Stimulated activated CD8-positive, alpha-beta memory T cell treated with anti-CD3 and anti-CD28 coated beads, Interleukin-4, amount 100 ng/mL, for 24 hours (primary cell): ENCODE data around the gene TSPAN8.
"Not testable (repeated sequence)": the region's sequence is repeated elsewhere in the genome, so short reads cannot be mapped to it uniquely, and the experiment has no call there.

Experiments
- DNase-seq: peaks from one replicate; pipeline ENCODE4 v3.0.0-alpha.2; 2020; ENCODE audit warnings: low read depth

Gene TSPAN8

DNA sequence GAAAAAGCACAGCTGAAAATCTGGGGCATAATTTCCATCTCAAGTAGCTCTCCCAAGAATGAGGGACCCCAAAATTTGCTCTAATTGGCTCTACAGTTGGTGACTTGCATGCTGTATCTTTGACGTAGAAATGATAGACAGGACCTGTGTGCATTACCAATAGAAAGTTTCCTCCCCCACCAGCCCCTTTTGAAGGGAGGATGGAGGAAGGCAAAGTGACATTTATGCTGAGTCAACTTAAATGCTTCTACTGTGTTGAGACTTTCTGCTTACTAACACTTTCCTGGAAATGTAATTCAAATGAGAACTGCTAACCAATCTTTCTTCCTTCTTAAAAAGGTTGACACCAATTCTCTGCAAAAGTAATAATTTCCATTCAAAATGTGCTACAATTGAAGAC, 31.9 kb downstream of the TSPAN8 start:
- DNase-seq: no peak

DNA sequence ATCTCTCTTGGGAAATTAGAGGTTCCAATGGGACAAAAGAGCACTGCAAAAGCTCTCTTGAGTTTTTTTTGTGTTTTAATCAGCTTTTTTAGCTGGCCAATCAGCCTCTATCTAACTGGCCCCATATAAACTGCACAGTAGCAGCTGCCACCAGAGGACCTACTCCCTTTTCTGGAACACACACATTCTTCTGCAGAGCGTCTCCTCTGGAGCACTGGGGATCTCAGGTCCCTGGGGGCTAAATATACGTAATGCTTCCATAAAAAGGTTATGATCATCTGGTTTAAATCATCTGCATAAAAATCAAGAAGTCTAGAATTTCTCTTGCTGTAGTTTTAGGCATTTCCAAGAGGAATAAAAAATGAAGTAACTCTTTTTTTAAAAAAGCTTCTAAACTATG, 32.3 kb downstream of the TSPAN8 start:
- DNase-seq: no peak

DNA sequence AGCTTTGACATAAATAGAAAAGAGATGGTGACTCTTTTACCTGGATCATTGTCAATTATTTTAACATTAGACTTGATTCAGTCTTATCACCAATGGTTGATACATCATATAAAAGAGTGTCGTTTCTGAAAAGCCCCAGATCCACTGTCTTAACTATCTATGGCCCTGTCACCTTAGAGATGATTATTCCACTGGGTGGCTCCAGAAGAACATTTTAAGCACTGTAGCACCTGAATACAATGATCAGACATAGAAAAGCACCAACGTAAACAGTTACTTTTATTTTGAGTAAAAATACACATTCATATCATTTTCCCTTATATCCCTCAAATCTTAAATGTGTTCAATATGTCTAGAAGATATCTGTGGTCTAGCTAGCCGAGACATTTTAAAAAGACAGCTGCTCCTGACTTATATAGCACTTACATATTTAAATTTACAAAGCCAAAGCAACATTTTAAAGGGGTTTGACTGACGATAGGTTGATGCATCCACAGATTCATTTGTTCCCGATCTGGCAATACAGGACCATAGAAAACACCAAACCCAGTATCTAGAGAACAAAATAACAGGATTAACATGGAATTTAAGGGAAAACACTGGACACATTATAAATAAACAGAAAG, 32.9 kb downstream of the TSPAN8 start:
- DNase-seq: no peak

DNA sequence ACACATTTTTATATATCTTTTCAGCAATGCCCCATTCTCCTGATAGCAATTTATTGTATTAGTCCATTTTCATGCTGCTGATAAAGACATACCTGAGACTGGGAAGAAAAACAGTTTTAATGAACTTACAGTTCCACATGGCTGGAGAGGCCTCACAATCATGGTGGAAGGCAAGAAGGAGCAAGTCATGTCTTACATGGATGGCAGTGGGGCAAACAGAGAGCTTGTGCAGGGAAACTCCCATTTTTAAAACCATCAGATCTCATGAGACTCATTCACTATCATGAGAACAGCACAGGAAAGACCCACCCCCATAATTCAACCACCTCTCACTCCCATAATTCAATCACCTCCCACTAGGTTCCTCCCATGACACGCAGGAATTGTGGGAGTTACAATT, 44.7 kb downstream of the TSPAN8 start:
- DNase-seq: not testable (repeated sequence)

DNA sequence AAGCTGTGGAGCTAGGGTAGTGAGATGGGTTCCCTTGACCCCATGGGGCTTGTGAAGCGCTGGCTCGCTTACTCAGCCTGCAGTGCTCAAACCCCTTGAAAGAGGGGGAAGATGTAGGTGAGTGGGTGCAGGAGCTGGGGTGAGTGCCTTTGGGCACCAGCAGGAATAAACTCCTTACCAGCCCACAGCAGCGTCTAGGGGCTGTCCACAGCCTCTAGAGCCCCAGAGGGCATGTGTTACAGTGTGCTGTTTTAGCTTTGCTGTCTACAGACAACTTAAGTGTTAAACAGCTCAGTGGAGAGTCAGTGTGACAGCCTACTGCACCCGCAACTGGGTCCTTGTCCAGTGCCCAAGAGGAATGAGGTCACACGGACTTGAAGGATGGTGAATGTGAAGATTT, 48.0 kb downstream of the TSPAN8 start:
- DNase-seq: no peak

DNA sequence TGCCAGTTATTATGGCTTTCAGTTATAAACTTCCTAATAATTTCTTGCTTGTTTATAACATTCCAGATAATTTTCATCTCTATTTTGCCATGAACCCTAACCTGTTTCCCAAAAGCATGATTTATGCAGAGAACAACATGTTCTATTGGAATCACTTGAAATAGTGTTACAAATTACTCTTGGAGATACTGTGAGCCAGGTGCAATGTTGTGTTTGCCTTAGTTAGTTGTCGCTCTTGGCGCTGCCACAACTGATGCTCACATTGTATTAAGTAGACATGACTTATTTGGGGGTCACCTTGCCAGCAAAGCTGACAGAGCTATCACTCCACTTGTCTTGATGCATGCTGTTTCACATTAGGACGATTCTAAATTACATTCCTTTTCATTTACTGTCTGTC, 49.4 kb downstream of the TSPAN8 start:
- no peak for DNase-seq

DNA sequence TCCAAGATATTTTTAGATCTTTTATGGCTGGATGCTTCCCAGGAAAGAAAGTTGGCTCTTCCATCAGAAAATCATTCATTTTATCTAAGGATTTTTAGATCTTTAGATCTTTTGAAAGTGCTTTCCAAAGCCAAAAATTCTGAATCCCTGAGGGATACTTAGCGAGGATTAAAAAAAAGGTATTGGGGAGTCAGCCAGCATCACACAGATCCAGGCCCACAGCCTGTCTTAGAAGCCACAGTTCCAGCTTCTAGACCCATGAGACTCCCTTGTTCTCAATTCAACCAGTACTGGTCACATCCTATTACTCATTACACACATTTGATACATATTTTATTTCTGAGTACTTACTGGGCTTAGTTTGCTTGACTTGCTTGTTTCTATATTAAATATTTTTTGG, 49.9 kb downstream of the TSPAN8 start:
- DNase-seq: no peak

DNA sequence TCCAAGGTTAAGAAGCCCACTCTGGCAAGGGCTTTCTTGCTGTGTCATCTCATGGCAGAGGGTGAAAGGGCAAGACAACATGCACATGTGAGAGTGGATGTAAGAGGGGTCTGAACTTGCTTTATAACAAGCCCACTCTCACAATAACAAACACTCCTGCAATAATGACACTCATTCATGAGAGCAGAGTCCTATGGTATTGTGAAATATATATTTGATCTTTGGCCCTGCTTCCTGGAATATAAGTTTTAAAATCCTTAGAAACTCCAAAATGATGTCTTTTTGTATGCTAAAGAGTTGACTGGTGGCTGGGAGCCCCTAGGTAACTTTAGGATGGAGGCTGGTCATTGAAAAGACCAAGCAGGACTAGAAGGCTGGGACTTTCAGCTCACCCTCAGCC, 51.8 kb downstream of the TSPAN8 start:
- DNase-seq: no peak

DNA sequence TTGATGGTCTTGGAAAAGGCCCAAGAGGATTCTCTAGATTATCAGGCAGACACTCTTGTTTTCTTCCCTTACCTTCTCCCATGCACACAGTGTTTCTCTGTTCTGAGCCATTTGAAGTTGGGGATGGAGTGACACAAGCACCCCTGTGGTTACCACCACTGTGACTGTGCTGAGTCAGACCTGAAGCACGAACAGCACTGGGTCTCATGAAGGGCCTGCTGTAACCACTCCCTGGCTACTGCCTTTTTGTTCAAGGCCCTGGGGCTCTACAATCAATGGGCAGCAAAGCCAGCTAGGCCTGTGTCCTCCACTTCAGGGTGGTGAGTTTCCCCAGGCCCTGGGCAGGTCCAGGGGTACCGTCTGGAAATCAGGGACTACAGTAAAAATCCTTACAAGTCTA, 65.5 kb downstream of the TSPAN8 start:
- no peak for DNase-seq

DNA sequence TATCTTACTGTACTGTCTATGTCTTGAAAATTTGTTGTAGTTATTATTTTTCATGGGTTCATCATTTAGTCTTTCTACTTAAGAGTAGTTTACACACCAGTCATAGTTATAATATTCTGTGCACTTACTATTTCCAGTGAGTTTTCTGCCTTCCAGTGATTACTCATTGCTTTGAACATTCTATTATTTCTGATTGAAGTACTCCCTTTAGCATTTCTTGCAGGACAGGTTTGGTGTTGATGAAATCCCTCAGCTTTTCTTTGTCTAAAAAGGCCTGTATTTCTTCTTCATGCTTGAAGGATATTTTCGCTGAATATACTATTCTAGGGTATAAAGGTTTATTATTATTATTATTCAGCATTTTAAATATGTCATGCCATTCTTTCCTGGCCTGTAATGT, 66.8 kb downstream of the TSPAN8 start:
- no peak for DNase-seq

DNA sequence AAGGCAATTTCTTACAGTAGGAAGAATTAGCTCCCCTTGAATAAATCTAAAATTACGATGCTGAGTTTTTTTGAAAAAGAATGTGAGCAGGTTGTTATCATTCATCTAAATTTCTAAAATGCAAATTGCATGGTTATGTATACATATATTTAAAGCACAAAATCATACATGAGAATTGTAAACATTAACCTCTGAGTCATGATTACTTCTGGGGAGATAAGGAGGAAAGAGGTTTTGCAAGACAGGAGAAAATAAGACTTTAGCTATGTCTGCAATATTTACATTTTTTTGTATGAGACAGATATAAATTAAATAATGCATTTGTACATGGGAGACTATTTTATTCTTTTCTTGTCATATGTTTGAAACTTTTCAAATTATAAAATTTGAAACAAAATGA, 72.2 kb downstream of the TSPAN8 start:
- no peak for DNase-seq

DNA sequence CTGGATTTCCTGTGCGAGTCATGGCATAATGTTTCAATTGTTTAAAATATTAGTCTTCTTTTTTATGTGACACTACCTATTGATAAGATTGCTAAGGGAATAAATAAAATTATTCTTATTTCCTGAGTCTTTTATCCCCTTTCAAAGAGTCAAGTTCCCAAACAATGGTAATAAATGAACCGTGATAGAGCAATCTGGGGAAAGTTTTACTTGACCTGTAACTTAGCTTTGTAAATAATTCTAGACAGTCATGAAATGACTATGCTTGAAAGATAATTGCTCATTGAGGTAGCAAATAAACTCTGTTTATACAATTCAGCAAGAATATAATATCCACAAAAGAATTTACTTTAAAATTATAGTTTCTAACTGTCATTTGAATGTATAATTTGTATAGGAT, 82.1 kb downstream of the TSPAN8 start:
- DNase-seq: no peak
